Spleen (tissue), 7 donors: ENCODE data around the gene DAPK3.

Source experiments
- POLR2AphosphoS5 ChIP-seq, 3 donors: sonication (generic); formaldehyde crosslinking; IDR thresholded peaks; one replicate each; pipeline ENCODE4 v1.5.1; 2017; ENCODE audit warnings: antibody characterized with exemption in 3 of 3
- TF ChIP-seq, protein P1 (sequence below), 11 experiments: fragments of 200-600 bp in 7 of 11; fragments of 450-650 bp in 4 of 11; sonication (generic) in 4 of 11; IDR thresholded peaks in 8 of 11; conservative IDR thresholded peaks in 3 of 11; 1 replicate in 7 of 11; 2 replicates in 4 of 11; pipeline versions ENCODE4 v1.4.0 to v1.8.0; 2016 to 2021; ENCODE audit warnings: antibody characterized with exemption in 11 of 11, inconsistent platforms in 4 of 11, mild to moderate bottlenecking in 1 of 11
- donor health status: DM: no; HTN: no; CAD: no; lungs with moderate emphysema.
- donor health status: DM: no; HTN: no; CAD: no.
- donor health status: DM: no; HTN: no; CAD: no.

DNA sequence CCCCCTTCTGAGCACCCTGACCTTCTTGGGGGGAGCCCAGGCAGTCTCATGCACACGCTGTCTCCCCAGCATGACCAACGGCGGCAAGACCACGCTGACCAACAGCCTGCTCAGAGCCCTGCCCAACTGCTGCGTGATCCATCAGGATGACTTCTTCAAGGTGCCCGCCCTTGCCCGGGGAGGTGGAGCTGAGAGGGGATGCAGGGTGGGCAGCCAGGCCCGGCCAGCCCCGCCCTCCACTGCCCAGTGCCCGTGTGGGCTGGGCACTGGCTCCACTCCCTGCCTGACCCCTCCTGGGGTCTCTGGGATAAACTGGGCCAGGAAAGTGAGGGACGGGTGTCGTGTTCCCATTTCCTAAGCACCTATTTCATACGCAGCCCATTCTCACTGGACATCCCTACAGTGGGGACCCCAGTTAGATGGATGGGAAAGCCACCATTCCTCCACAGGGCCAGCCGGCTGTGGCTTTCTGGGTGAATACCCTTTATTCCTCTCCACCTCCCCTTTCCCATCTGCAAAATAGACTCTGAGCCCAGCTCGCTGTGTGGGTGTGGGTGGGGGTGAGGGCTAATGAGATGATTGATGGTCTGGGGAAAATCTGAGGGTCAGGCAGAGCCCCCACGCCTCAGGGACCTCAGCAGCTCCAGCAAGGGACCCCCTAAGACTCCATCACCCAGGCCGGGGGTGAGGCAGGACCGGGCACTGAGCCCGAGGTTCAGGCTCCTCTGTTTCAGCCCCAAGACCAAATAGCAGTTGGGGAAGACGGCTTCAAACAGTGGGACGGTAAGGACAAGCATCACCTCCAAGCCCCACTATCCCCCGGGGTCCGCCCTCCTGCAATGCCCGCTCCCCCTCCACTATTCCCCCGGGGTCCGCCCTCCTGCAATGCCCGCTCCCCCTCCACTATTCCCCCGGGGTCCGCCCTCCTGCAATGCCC lies 34.1 kb downstream of the DAPK3 start:
- TF ChIP-seq, protein P1, sequence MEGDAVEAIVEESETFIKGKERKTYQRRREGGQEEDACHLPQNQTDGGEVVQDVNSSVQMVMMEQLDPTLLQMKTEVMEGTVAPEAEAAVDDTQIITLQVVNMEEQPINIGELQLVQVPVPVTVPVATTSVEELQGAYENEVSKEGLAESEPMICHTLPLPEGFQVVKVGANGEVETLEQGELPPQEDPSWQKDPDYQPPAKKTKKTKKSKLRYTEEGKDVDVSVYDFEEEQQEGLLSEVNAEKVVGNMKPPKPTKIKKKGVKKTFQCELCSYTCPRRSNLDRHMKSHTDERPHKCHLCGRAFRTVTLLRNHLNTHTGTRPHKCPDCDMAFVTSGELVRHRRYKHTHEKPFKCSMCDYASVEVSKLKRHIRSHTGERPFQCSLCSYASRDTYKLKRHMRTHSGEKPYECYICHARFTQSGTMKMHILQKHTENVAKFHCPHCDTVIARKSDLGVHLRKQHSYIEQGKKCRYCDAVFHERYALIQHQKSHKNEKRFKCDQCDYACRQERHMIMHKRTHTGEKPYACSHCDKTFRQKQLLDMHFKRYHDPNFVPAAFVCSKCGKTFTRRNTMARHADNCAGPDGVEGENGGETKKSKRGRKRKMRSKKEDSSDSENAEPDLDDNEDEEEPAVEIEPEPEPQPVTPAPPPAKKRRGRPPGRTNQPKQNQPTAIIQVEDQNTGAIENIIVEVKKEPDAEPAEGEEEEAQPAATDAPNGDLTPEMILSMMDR (IDR thresholded peaks at IDR 0.05 in 8 of 11, conservative IDR thresholded peaks at IDR 0.05 in 3 of 11): no peak
- TF ChIP-seq POLR2AphosphoS5 (IDR thresholded peaks at IDR 0.05): no peak
